OCI-LY7 (cell line): ENCODE results near the gene ABL2.

Source experiments
- CTCF ChIP-seq: fragments of 200-600 bp; sonication (generic); conservative IDR thresholded peaks from 2 replicates; pipeline ENCODE4 v1.5.1; 2014; ENCODE audit warnings: mild to moderate bottlenecking, antibody characterized with exemption, low read length, moderate library complexity, mixed read lengths
- EZH2phosphoT487 ChIP-seq: fragments of 200-600 bp; sonication (generic); IDR thresholded peaks from 2 replicates; pipeline ENCODE4 v1.6.1; 2018; ENCODE audit warnings: low read depth, borderline replicate concordance, mild to moderate bottlenecking, mixed run types, antibody characterized with exemption, low read length, moderate library complexity, mixed read lengths

- TF ChIP-seq CTCF: no peak
- no peak for TF ChIP-seq EZH2phosphoT487
Observed at GRCh38 chr1:179263121-179263520, 33.6 kb upstream of the ABL2 start.
